ENCODE results near the gene MYO10.

GRCh38 chr5:16701134-16702099 is 234.7 kb downstream of the MYO10 start:
- TF ChIP-seq ZNF548 (tag by site-specific recombination; IDR thresholded peaks at IDR 0.05) (no peak), KLF1 (tag by site-specific recombination; IDR thresholded peaks at IDR 0.05) (no peak), PBX3 (CRISPR knock-in tag; IDR thresholded peaks at IDR 0.05) (no peak), CTCF (tag by site-specific recombination; IDR thresholded peaks at IDR 0.05) (no peak), MYNN (tag by site-specific recombination; IDR thresholded peaks at IDR 0.05; ENCODE audit: borderline replicate concordance) (no peak)
